Right hindlimb (tissue), 1 donor: ENCODE measurements around the gene NDUFAF4.

Source experiments
- DNase-seq: peaks from one replicate; pipeline ENCODE4 v3.0.0-alpha.2; 2018

The NDUFAF4 gene

GRCh38 chr6:96897396-96898240, at the start of gene NDUFAF4:
Gene NDUFAF4 (minus strand): TSS chr6:96897891. CDS start chr6:96897801, 90 bp downstream.
- DNase-seq: peak; percentile 97

DNA sequence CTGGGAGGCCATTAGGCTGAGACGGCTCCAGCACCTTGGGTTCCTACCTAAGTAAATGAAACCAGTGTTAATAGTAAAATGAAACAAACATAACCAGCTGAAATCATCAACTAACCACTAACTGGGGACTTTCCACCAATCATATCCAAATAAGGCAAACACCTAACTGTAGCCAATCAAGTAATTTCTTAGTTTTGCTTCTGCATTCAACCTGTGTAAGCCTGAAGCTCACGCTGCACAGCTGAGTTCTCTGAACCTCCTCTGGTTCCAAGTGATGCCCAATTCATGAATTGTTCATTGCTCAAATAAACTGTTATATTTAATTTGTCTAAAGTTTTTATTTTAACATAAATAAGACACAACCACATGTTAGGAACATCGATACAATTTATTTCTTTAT, 49.4 kb upstream of the NDUFAF4 start:
- DNase-seq: no peak

- DNase-seq: no peak
These were observed 46.0 kb upstream of the NDUFAF4 start for GRCh38 chr6:96943555-96944215.

GRCh38 chr6:96942676-96943075, 45.0 kb upstream of the NDUFAF4 start:
- no peak for DNase-seq

GRCh38 chr6:96940322-96940721, 42.6 kb upstream of the NDUFAF4 start:
- no peak for DNase-seq

- no peak for DNase-seq
These were observed 41.5 kb upstream of the NDUFAF4 start for GRCh38 chr6:96939007-96939805.

- no peak for DNase-seq
These were observed 36.4 kb upstream of the NDUFAF4 start for GRCh38 chr6:96934087-96934486.

DNA sequence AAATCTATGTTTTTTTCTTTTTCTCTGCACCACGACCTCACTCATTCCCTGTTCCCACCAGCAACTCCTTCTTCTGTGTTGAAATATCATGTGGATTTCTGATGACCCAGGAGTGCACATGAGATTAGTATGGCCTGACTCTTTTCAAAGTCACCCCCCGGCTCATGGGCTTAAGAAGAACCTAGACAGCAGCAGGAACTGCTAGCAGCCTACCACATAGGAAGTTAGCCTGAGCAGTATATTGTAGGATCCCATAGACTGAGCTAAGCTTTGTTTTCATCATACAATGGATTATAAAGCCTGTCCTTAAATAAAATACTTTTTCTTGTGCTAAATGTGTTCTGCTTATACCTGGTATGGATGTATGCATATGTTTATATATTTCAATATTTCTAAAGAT, 33.5 kb upstream of the NDUFAF4 start:
- no peak for DNase-seq

- DNase-seq: no peak
These were observed 32.0 kb upstream of the NDUFAF4 start for GRCh38 chr6:96929741-96930140.

- DNase-seq: no peak
These were observed 30.0 kb upstream of the NDUFAF4 start for GRCh38 chr6:96927660-96928059.

DNA sequence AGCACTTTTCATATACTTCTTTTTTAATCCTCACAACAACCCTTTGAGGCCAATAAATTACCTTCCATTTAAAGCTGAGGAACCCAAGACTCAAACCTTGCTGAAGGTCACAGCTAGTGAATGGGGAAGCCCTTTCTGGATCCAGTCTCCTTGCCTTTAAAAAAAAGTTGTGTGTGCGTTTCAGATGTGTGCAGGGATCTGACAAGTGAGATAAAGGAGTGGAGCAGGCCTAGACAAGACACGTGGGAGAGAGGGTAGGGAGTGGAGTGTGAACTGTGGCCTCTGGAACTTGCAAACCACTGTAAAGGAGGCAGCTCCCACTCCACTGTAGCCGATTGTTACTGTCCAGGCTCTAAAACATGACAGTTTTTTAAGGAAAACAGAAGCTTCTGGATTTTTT, 28.7 kb upstream of the NDUFAF4 start:
- no peak for DNase-seq

DNA sequence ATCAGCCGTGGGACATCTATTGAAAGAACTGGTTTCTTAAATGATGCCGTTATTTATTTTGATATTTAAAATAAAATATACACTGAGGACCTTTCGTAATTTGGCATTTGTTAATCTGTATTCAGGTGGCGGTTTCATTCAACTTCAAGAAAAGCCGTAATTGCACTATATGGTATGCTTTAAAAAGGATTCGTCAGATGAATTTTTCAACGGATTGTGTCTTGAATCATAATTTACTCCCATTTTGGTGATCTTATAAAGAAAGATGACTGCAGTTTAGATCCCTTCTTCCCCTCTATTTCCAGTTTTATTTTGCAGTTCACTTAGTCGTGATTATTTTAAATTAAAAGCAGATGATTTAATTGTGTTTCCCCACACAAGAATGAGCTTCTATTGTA, 27.6 kb upstream of the NDUFAF4 start:
- no peak for DNase-seq

- no peak for DNase-seq
These were observed 26.3 kb upstream of the NDUFAF4 start for GRCh38 chr6:96923871-96924493.

DNA sequence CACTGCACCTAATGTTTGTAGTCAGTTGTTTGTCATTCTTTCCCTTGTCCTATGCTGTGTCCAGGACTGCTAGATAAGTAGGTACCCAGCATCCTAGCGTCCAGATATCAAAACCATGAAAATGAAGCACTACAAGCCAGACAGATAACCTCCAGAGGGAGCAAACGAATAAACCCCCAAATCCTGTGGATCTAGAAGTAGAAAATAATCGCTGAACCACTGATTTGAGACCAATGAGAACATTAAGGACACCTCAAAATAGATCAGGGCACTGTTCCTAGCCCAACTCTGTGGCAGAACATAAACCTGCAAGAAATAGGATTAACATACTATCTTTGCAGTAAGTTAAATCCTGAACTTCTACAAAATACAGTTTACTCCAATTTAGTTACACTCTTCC, 25.7 kb upstream of the NDUFAF4 start:
- DNase-seq: no peak

GRCh38 chr6:96917098-96917497, 19.4 kb upstream of the NDUFAF4 start:
- DNase-seq: no peak

- no peak for DNase-seq
These were observed 15.9 kb upstream of the NDUFAF4 start for GRCh38 chr6:96913621-96914020.

DNA sequence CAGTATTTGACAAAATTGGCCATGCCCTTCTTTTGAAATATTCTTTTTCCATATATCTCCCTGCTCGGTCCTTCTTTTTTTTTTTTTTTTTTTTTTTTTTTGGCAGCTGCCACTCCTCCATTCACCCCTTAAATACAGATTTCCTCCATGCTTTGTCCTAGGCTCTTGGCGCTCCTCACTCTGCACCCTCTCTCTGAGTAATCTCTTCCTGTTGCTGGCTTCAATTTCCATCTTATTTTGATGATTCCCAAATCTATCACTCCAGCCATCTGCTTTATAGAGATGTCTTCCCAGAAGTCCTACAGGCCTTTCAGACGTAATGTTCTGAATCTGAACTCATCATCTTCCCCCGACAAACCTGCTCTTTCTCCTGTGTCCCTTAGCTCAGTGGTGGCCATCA, 14.1 kb upstream of the NDUFAF4 start:
- DNase-seq: no peak

GRCh38 chr6:96911171-96911570, 13.5 kb upstream of the NDUFAF4 start:
- DNase-seq: no peak

- DNase-seq: no peak
These were observed 12.1 kb upstream of the NDUFAF4 start for GRCh38 chr6:96909811-96910210.

DNA sequence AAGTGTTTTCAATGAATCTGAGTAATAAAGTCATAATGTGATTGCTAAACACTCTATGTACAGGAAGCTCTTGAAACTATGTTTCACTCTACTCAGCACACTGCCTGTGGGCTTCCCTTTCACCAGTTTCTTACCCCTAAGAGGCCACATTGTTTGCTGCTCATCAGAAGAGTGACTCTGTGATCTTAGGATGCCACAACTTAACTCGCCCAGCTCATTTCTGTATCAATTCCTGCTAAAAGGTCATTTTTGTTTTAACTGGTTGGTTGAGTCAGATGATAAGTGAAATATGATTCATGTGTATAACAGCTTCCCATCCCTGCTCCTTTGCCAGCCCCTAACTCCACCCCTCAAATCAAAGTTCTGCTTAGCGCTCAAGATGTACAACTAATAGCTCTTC, 9.8 kb upstream of the NDUFAF4 start:
- no peak for DNase-seq

GRCh38 chr6:96900873-96901272, 3.2 kb upstream of the NDUFAF4 start:
- no peak for DNase-seq

GRCh38 chr6:96899451-96899998, 1.8 kb upstream of the NDUFAF4 start:
- DNase-seq: no peak

GRCh38 chr6:96899019-96899418, 1.3 kb upstream of the NDUFAF4 start:
- peak; percentile 19 for DNase-seq
